Peyer's patch (tissue), 4 donors: ENCODE data around the gene WNK1.

Experiments
- CTCF ChIP-seq, 6 experiments: fragments of 450-650 bp in 4 of 6; fragments of 200-600 bp in 2 of 6; sonication (generic) in 1 of 6; IDR thresholded peaks; one replicate each; pipeline ENCODE4 v1.5.1; 2017 to 2019; ENCODE audit warnings: antibody characterized with exemption in 6 of 6, mild to moderate bottlenecking in 3 of 6, moderate library complexity in 1 of 6
- POLR2A ChIP-seq, 2 donors: fragments of 450-650 bp; IDR thresholded peaks; one replicate each; pipeline ENCODE4 v1.5.1; 2017; ENCODE audit warnings: antibody characterized with exemption in 2 of 2, mild to moderate bottlenecking in 2 of 2, moderate library complexity in 2 of 2

- TF ChIP-seq CTCF (IDR thresholded peaks at IDR 0.05) (no peak), POLR2A (IDR thresholded peaks at IDR 0.05) (no peak)
Measured at GRCh38 chr12:713281-713875, 39.0 kb upstream of the WNK1 start.
